CD4-positive, alpha-beta T cell treated with Interferon alpha-2 for 1 hour (primary cell): Measurements from ENCODE around the gene CLRN3.
A peak's percentile ranks its signal among the peaks of the same experiment; 100 is the strongest.

Experiments
- DNase-seq, 2 donors: peaks; one replicate each; pipeline ENCODE4 v3.0.0-alpha.2; 2020 to 2022

The CLRN3 gene

GRCh38 chr10:127899766-127900387, 7.1 kb upstream of the CLRN3 start:
- peak in 1 of 2 donors; percentile 33 for DNase-seq

- no peak for DNase-seq
Measured at GRCh38 chr10:127897177-127897576, 4.4 kb upstream of the CLRN3 start.

- DNase-seq, result no peak
Measured at GRCh38 chr10:127896590-127896989, 3.8 kb upstream of the CLRN3 start.

GRCh38 chr10:127894146-127894545, 1.4 kb upstream of the CLRN3 start:
- no peak for DNase-seq

GRCh38 chr10:127890832-127891334, 1.9 kb downstream of the CLRN3 start:
- DNase-seq, result no peak

- no peak for DNase-seq
Measured at GRCh38 chr10:127890216-127890615, 2.5 kb downstream of the CLRN3 start.

GRCh38 chr10:127889605-127890195, 3.0 kb downstream of the CLRN3 start:
- DNase-seq, result no peak

GRCh38 chr10:127888521-127889312, 4.0 kb downstream of the CLRN3 start:
- no peak for DNase-seq

GRCh38 chr10:127887541-127888415, 5.0 kb downstream of the CLRN3 start:
- no peak for DNase-seq

- DNase-seq, result no peak
Measured at GRCh38 chr10:127886371-127887051, 6.2 kb downstream of the CLRN3 start.

GRCh38 chr10:127884501-127884900, 8.2 kb downstream of the CLRN3 start:
- DNase-seq, result no peak

GRCh38 chr10:127883516-127883915, 9.2 kb downstream of the CLRN3 start:
- DNase-seq, result no peak

- no peak for DNase-seq
Measured at GRCh38 chr10:127882801-127883459, 9.8 kb downstream of the CLRN3 start.

- no peak for DNase-seq
Measured at GRCh38 chr10:127882391-127882790, 10.3 kb downstream of the CLRN3 start.

- no peak for DNase-seq
Measured at GRCh38 chr10:127881262-127881661, 11.5 kb downstream of the CLRN3 start.

- peak; percentile 23 to 26 for DNase-seq
Measured at GRCh38 chr10:127880557-127880956, 12.2 kb downstream of the CLRN3 start.

- no peak for DNase-seq
Measured at GRCh38 chr10:127878475-127879055, 14.2 kb downstream of the CLRN3 start.

- DNase-seq, result no peak
Measured at GRCh38 chr10:127877699-127878098, 15.0 kb downstream of the CLRN3 start.

GRCh38 chr10:127877116-127877515, 15.6 kb downstream of the CLRN3 start:
- DNase-seq, result no peak

GRCh38 chr10:127875916-127876315, 16.8 kb downstream of the CLRN3 start:
- DNase-seq, result no peak

- no peak for DNase-seq
Measured at GRCh38 chr10:127875449-127875765, 17.3 kb downstream of the CLRN3 start.
